ENCODE data around the gene PWWP2B. TPM values are rescaled to one million over a fixed set of nuclear protein-coding genes. Genes with fewer than 3 reads are reported as not detected.

PWWP2B gene
- polyA plus RNA-seq, 2 of the 4 experiments (the other 2 are of a cell fraction), result 2.8 to 7.3 TPM

- ChIA-PET POLR2A (no interaction called here), CTCF (interaction anchor here (0.8 to 1.3 kb wide), 4 partner anchors 35 to 65 kb away, joined by 3 to 5 read pairs (median 4); no protein-coding TSS in a partner anchor)
- H3K9me3 ChIP-seq, result no peaks in the 10 kb centered on the region
- ATAC-seq, result peak; percentile 2 to 37; a peak in 3 of 6 replicates
- no peak overlapping the region for H3K4me3 ChIP-seq
- peaks cover 19% of the 10 kb centered on the region; the same call in 2 of the 3 replicates for H3K4me1 ChIP-seq
- peak overlapping the region; percentile 46 to 56; a peak in 5 of 6 replicates for H3K27ac ChIP-seq
- peak overlapping the region; percentile 22; the same call in 2 of the 3 replicates for H3K4me2 ChIP-seq
- no peak for TF ChIP-seq HOXB5 (CRISPR knock-in tag; IDR thresholded peaks at IDR 0.05)
- no peak for FAIRE-seq
- WGBS (ENCODE audit: missing lambda C conversion rate), result 72% methylated on average over 10 of the region's 16 CpGs
- no peak for DNase-seq (ENCODE audit: low read depth in 1 of 2, low spot score in 1 of 2)
Observed at GRCh38 chr10:132389433-132390169, 7.4 kb upstream of the PWWP2B start.

DNA sequence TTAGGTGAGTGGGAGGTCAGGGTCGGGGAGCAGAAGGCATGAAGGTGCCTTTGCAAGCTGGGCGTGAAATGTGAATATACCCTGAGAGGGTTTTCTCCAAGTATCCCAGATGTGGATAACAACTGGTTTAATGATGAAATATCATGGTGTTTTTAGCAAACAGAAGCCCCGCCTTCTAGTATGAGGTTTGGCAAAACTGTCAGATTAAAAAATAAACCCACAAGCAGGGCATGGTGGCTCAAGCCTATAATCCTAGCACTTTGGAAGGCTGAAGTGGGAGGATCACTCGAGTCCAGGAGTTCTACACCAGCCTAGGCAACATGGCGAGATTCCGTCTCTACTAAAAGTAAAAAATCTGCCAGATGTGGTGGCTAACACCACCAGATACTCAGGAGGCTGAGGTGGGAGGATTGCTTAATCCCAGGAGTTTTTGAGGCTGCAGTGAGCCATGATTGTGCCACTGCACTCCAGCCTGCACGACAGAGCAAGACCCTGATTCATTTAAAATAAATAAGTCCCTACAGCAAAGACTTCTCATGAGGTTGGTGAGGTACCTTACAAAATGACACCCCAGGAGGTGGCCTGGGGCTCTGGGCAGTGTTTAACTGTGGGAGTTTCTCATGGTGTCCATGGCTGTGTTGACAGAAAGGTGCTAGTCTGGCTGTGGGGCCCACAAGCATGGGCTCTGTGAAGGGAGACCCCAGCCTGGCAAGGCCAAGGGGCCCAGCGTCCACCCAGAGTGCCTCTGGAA lies 6.7 kb upstream of the PWWP2B start:
- Histone ChIP-seq H3K4me3 (no peak overlapping the region), H3K27ac (peak overlapping the region; percentile 46 to 56; a peak in 4 of 6 replicates), H3K9me3 (no peaks in the 10 kb centered on the region), H3K4me1 (peaks cover 26% of the 10 kb centered on the region), H3K4me2 (peak overlapping the region; percentile 22; the same call in 2 of the 3 replicates)
- ChIA-PET POLR2A (no interaction called here), CTCF (interaction anchor here (1.3 to 1.9 kb wide), 3 partner anchors 56 to 67 kb away, joined by 4 to 11 read pairs (median 5); no protein-coding TSS in a partner anchor)
- DNase-seq (ENCODE audit: low read depth in 1 of 2, low spot score in 1 of 2) (no peak), ATAC-seq (no peak), FAIRE-seq (no peak)
- WGBS (ENCODE audit: missing lambda C conversion rate), result 77% methylated on average over 8 of the region's 8 CpGs
- TF ChIP-seq CHD4 (IDR thresholded peaks at IDR 0.05; ENCODE audit: borderline replicate concordance), result no peak
- no peak for TF ChIP-seq NFE2L2 (conservative IDR thresholded peaks at IDR 0.05; ENCODE audit: low read length)
- TF ChIP-seq ZNF302 (CRISPR knock-in tag; IDR thresholded peaks at IDR 0.05), result no peak
- no peak for TF ChIP-seq HOXB13 (CRISPR knock-in tag; IDR thresholded peaks at IDR 0.05; ENCODE audit: low read depth)
- TF ChIP-seq CEBPB (IDR thresholded peaks at IDR 0.05), result no peak
- TF ChIP-seq RAD21 (conservative IDR thresholded peaks at IDR 0.05 in 1 of 2, IDR thresholded peaks at IDR 0.05 in 1 of 2), result no peak
- TF ChIP-seq RNF2 (IDR thresholded peaks at IDR 0.05; ENCODE audit: borderline replicate concordance, low read depth), result no peak
- no peak for TF ChIP-seq RCOR1 (IDR thresholded peaks at IDR 0.05; ENCODE audit: low read depth, low read length)
- no peak for TF ChIP-seq CBX2 (IDR thresholded peaks at IDR 0.05; ENCODE audit: borderline replicate concordance, low read depth)
- TF ChIP-seq, protein P1, sequence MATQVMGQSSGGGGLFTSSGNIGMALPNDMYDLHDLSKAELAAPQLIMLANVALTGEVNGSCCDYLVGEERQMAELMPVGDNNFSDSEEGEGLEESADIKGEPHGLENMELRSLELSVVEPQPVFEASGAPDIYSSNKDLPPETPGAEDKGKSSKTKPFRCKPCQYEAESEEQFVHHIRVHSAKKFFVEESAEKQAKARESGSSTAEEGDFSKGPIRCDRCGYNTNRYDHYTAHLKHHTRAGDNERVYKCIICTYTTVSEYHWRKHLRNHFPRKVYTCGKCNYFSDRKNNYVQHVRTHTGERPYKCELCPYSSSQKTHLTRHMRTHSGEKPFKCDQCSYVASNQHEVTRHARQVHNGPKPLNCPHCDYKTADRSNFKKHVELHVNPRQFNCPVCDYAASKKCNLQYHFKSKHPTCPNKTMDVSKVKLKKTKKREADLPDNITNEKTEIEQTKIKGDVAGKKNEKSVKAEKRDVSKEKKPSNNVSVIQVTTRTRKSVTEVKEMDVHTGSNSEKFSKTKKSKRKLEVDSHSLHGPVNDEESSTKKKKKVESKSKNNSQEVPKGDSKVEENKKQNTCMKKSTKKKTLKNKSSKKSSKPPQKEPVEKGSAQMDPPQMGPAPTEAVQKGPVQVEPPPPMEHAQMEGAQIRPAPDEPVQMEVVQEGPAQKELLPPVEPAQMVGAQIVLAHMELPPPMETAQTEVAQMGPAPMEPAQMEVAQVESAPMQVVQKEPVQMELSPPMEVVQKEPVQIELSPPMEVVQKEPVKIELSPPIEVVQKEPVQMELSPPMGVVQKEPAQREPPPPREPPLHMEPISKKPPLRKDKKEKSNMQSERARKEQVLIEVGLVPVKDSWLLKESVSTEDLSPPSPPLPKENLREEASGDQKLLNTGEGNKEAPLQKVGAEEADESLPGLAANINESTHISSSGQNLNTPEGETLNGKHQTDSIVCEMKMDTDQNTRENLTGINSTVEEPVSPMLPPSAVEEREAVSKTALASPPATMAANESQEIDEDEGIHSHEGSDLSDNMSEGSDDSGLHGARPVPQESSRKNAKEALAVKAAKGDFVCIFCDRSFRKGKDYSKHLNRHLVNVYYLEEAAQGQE (IDR thresholded peaks at IDR 0.05), result no peak
- TF ChIP-seq MAFK (IDR thresholded peaks at IDR 0.05; ENCODE audit: partially characterized antibody), result no peak
- no peak for TF ChIP-seq RFX5 (IDR thresholded peaks at IDR 0.05)
- TF ChIP-seq SREBF2 (IDR thresholded peaks at IDR 0.05), result no peak
- no peak for TF ChIP-seq RARB (CRISPR knock-in tag; IDR thresholded peaks at IDR 0.05)
- no peak for TF ChIP-seq FOXS1 (CRISPR knock-in tag; IDR thresholded peaks at IDR 0.05)
- TF ChIP-seq, protein P2, sequence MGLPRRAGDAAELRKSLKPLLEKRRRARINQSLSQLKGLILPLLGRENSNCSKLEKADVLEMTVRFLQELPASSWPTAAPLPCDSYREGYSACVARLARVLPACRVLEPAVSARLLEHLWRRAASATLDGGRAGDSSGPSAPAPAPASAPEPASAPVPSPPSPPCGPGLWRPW (IDR thresholded peaks at IDR 0.05), result no peak
